Activated CD8-positive, alpha-beta memory T cell treated with anti-CD3 and anti-CD28 coated beads for 36 hours (primary cell): Measurements from ENCODE around the gene RUNX2. TPM values are rescaled to one million over a fixed set of nuclear protein-coding genes. Genes with fewer than 3 reads are reported as not detected.
"Not testable (repeated sequence)": the region's sequence is repeated elsewhere in the genome, so short reads cannot be mapped to it uniquely, and the experiment has no call there.

Experiments
- CTCF ChIA-PET: fragments of 350-600 bp; sonication (Branson Sonifier 250); formaldehyde crosslinking; loops from one replicate; lab custom pipeline; 2021; ENCODE audit warnings: antibody characterized with exemption; lab: Charles Lee
- POLR2A ChIA-PET: fragments of 350-600 bp; sonication (Branson Sonifier 250); formaldehyde crosslinking; loops from one replicate; lab custom pipeline; 2021; ENCODE audit warnings: antibody characterized with exemption; lab: Charles Lee
- total RNA-seq, 2 experiments: library from RNA; stranded (reverse); gene quantifications; one replicate each; pipeline ENCODE4 v1.2.3, GENCODE V29; 2021

Gene RUNX2
- total RNA-seq, 2 experiments from 2014 or later = 22.2 to 23.6 TPM

DNA sequence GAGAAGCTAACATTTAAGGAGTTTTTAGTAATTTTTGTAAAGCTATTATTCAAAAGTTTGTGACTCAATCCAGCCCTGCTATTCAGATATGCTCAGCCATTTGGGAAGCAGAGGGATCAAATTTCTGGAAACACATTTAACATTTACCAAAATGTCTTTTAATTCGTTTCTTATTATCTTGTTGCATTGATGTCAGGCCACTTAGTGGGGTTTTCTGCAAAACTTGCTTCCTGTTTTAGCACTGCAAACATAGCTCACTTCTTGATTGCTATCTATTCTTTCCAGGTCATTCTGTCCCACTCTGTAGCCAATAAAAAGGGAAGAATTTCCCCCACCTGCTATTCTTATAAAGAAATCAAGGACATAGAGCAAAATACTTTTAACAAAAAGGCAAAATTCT is 226.5 kb downstream of the RUNX2 start:
- ChIA-PET CTCF (no interaction called here), POLR2A (no interaction called here)

DNA sequence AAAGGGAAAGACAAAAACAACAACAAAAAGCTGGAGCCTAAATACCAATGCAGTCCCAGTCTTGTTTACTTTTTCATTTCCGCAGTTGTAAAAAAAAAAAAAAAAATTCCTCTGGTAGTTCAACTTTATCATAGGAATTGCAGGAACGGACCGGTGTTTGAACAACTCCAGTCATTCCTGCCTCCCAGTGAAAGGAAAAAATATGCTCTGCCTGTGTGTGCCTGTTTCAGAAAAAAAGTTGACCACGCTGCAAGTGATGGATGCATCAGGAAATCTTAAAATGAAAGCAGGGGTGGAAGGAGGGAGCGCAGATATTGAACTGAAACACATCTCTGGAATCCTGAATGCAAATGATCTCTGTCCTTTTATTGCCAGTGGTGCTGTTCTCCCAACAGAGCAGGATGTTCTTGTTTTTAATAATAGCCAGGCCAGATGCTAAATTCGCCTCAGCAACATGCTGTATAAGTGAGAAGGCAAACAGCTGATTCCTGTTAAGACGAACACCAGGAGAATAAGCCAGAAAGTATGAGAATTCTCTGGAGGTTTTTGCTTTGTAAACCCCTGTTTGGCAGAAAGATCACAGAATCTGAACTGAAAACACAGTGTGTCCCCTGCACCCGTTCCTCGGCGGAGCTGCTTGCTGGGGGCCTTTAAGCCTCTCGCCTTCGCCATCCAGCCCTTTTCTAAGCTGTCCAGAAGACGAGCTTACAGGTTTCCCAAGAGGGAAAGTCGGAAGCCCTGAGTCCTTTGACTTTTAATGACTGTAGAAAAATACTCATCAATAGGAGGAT is 228.0 kb downstream of the RUNX2 start:
- POLR2A ChIA-PET = no interaction called here
- CTCF ChIA-PET = no interaction called here

- ChIA-PET CTCF (no interaction called here), POLR2A (no interaction called here)
Observed at GRCh38 chr6:45556828-45557227, 228.7 kb downstream of the RUNX2 start.

- ChIA-PET CTCF (no interaction called here), POLR2A (no interaction called here)
Observed at GRCh38 chr6:45557454-45557853, 229.3 kb downstream of the RUNX2 start.

DNA sequence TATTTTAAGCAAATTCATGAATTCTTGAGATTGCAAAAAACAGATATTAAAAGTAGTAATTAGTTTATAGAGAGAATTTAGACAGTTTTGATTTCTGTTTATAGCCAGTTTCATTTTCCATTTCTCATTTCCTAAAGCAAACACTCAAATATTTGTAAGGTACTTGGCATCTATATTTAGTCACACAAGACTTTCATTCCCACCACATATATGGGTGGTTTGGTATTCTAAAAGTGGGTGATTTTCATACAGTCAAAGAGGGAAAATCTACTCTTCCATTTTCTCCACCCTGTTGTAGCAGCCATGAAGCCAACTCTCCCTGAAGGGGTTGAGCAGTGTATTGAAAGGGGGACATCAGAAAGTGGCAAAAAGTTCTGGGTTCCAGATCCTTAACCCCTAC is 230.7 kb downstream of the RUNX2 start:
- CTCF ChIA-PET = no interaction called here
- POLR2A ChIA-PET = no interaction called here

DNA sequence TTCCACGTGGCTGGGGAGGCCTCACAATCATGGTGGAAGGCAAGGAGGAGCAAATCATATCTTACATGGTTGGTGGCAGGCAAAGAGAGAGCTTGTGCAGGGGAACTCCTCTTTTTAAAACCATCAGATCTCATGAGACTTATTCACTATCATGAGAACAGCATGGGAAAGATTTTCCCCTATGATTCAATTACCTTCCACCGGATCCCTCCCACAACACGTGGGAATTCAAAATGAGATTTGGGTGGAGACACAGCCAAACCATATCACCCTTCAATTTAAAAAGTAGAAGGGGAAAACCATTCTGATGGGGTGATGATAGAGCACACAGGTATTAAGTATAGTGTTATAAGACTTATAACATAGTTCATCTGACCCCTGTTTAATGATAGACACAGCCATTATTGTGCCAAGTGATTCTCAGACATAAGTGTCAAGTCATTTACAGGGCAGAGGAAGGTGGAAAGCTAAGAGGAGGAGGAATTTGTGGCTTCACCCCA is 232.2 kb downstream of the RUNX2 start:
- CTCF ChIA-PET = interaction anchor here (0.6 kb wide), 2 partner anchors 555 to 1049 kb away, joined by 3 read pairs; no protein-coding TSS in a partner anchor
- POLR2A ChIA-PET = not testable (repeated sequence)

- CTCF ChIA-PET = no interaction called here
- POLR2A ChIA-PET = no interaction called here
Observed at GRCh38 chr6:45562171-45562570, 234.0 kb downstream of the RUNX2 start.

DNA sequence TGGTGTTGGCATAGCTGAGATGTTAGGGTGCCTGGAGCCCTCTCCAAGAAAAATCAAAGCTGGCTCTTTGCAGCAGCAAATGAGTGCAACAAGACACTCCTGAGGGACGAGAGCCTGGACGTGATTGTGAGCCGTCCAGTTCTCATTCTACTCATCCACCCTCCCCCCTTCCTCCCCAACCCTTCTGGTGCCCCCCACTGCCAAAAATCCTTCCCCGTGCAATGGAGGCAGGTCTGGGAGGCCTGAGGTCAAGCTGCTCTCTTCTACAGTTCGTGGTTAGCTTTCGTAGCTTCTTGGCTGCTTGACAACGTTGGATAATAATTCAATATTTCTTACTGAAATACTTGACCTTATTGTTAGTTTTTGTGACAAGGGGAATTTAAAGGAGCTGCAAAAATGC is 234.9 kb downstream of the RUNX2 start:
- ChIA-PET CTCF (no interaction called here), POLR2A (no interaction called here)

DNA sequence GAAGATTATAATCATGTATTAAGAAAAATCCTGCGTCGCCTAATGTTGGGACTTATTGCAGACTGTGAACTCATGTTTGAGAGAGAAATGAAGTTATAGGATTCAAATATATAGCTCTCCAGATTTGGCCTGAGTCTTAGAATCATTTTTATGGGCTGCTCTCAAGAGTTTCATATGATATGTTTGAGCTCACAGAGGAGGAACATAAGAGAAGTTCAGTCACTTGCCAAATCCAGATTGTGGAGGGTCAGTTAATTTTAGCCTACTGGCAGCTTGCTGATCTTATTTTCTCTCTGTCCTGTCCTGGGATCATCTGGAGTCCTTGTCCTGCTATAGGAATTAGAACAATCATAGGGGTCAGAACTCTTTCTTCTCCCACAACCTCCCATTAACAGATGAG is 235.7 kb downstream of the RUNX2 start:
- CTCF ChIA-PET = no interaction called here
- POLR2A ChIA-PET = no interaction called here

DNA sequence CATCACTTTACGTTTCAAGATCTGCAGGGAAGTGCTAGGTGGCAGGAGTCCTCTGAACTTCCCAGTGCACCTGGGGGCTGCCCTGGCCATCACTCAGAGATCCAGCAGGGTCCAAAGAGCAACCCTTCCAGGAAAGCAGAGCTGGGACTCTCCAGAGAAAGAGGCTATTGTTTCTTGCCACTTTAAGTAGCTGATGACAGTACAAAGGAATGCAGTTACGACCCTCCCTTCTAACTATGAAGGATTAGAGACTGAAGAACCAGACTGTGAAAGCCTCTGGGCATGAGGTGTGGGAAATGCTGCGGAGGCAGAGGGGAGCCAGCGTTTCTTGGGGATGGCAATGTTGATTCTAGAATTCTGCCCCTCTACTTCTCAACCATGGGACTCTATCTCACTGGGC is 238.8 kb downstream of the RUNX2 start:
- POLR2A ChIA-PET = no interaction called here
- CTCF ChIA-PET = no interaction called here

GRCh38 chr6:45567879-45568278 is 239.7 kb downstream of the RUNX2 start:
- CTCF ChIA-PET = no interaction called here
- POLR2A ChIA-PET = no interaction called here

DNA sequence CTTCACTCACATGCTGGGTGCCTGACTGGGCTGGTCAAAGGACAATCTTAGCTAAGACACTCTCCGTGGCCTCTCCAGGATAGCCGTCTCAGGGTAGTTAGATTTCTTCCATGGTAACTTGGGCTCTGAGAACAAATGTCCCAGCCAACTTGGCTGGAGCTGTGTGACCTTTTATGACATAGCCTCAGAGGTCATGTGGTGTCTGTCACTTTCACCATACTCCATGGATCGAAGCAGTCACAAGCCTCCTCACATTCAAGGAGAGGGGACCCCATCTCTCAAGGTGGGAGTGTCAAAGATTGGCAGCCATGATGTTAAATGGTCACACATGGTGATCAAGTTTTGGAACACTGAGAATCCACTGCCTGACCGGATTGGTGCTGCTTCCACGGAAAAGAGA is 240.5 kb downstream of the RUNX2 start:
- ChIA-PET CTCF (no interaction called here), POLR2A (no interaction called here)

GRCh38 chr6:45569210-45569945 is 241.2 kb downstream of the RUNX2 start:
- ChIA-PET CTCF (no interaction called here), POLR2A (no interaction called here)

DNA sequence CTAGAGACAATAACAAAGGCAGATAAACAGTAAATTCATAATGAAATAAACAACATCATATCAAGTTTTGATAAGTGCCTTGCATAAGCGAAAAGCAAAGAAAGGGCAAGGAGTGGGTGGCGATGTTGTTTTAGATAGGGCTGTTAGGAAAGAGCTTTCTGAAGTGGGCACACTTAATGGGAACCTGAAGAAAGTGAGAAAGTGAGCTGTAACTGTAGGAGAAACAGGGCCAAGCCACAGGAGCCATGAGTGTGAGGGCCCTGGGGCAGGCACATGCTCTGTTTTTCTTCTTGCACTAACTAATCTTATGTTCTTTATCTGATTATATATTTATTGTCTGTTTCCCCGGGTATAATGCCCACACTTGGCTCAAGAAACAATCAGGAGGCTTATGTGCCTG is 243.0 kb downstream of the RUNX2 start:
- ChIA-PET POLR2A (interaction anchor here (0.6 kb wide), 1 partner anchor 261 kb away, joined by 3 read pairs; no protein-coding TSS in a partner anchor), CTCF (no interaction called here)

- CTCF ChIA-PET = interaction anchor here (1.3 kb wide), 1 partner anchor 28 kb away, joined by 4 read pairs; no protein-coding TSS in a partner anchor
- POLR2A ChIA-PET = no interaction called here
Observed at GRCh38 chr6:45572833-45573232, 244.7 kb downstream of the RUNX2 start.

DNA sequence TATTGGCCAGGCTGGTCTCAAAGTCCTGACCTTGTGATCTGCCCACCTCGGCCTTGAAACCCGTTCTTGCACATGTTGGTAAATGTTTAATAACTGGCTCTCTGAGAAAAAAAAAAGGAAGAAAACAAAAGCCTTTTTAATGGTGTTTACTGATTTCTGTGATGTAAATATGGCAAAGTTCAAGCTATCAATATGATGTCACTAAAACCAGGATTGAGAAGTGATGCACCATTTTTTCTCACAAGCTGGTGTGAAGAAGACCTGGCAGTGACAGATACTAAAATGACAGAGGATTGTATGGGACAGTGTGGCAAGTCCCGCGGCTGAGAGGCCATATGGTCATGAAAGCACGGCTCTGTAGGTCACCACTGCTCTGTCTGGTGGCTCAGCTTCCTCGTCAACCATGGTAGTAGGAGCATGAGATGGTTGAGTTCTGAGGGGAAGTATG is 245.9 kb downstream of the RUNX2 start:
- CTCF ChIA-PET = interaction anchor here (1.3 kb wide), 1 partner anchor 30 kb away, joined by 4 read pairs; no protein-coding TSS in a partner anchor
- POLR2A ChIA-PET = no interaction called here

DNA sequence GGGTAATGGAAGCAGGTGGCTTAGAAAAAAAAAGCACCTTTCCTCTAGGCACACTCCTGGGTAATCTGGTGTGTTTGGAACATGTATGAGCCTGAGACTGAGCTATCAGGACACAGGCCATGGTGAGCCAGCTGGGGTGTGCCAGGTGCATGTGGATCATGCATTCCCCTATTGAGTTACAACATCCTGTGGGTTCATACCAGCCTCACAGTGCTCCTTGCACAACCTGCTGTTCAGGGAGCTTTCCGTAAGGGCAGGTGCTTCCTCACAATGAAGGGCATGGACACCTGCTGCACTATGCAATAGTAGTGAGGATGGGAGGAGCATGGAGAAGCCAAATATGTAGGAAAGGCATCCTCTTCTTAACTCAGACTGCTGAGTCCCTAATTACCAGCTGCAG is 246.8 kb downstream of the RUNX2 start:
- CTCF ChIA-PET = no interaction called here
- POLR2A ChIA-PET = no interaction called here

GRCh38 chr6:45576648-45577624 is 248.8 kb downstream of the RUNX2 start:
- ChIA-PET POLR2A (no interaction called here), CTCF (no interaction called here)

GRCh38 chr6:45577836-45578504 is 249.8 kb downstream of the RUNX2 start:
- CTCF ChIA-PET = no interaction called here
- POLR2A ChIA-PET = no interaction called here
